Dedifferentiated amniotic fluid mesenchymal stem cell (primary cell): ENCODE results near the gene CGGBP1.

Source experiments
- DNase-seq: peaks from one replicate; pipeline ENCODE4 v3.0.0-alpha.2; 2016; ENCODE audit errors: extremely low spot score

The CGGBP1 gene

DNA sequence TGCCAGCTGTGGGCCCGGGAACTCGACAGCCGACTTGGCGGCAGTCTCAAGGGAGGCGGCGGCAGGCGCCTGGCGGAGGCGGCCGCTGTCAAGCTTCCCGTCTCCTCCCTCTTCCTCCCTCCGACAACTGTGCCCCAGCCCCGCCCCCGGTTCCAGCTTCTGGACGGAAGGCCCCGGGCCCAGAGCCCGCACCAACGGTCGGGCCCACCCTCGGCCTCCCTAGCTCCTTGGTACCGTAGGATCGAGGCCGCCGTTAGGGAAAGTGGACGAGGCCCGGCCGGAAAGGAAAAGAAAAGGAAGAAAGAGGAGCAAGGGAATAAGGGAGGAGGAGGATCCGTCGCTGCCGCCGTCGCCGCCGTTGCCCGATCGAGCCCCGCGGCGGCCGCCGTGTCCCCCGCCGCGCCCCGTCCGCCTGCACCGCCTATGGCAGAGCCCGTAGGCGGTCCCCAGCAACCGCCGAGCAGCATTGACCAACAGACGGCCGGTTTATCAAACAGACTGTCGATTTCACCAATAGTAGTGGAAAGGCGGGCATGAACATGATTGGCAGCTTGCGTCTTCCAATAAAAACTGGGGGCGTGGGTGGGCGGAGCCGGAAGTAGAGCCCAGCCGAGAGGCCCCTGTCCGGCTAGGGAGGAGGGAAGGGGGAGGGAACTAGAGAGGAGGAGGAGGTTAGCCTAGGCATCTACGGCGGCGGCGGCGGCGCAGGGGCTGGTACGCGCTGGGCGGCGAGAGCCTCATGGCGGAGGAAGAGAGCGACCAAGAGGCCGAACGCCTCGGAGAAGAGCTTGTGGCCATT is at the start of gene CGGBP1, which contains the start of gene ZNF654:
TSS of gene CGGBP1 (minus strand) at position 425 of the 799 bp plus-strand sequence. CDS start 3,029 bp downstream, outside the sequence.
TSS of gene ZNF654 (plus strand) at position 675 of the 799 bp plus-strand sequence. CDS start at position 740, 65 bp downstream.
- DNase-seq: peak; percentile 99

DNA sequence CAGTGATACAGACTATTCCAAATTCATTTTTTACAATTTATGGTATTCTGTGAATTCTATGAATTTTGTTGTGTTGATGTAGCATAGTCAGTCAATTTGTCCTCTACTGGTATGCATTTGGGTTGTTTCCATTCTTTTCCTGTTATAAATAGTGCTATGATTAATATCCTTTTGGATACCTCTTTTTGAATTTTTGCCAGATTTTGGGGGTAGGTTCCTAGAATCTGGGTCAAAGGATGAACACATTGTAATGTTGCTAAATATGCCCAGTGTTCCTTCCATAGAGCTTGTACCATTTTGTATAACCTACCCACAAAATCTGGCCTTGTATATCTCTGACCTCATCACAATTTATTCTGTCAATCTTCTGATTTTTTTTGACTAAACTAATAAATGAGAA is 46.5 kb upstream of the CGGBP1 start:
- no peak for DNase-seq

GRCh38 chr3:88101142-88101541 is 42.3 kb upstream of the CGGBP1 start:
- peak; percentile 18 for DNase-seq

DNA sequence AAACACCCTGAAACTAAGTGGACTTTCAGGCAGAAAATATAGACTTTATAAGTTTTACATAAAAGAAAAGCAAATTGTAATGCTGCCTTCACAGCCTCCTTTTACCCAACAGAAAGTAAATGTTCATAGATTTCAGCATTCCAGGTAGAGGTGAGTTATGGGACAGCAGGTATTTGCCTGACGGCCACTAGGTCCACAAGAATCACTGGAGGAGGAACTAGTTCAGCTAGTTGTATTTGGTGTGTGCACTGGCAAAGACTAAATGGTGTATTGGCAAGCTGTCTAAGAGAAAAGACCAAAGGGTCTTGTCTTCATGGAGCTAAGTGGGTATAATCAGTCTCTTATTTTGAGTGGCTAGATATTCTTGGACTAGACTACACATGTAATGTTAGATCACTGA is 34.5 kb upstream of the CGGBP1 start:
- DNase-seq: no peak

- no peak for DNase-seq
These were observed 33.5 kb upstream of the CGGBP1 start for GRCh38 chr3:88092270-88092669.

- DNase-seq: no peak
These were observed 31.9 kb upstream of the CGGBP1 start for GRCh38 chr3:88090681-88091080.

GRCh38 chr3:88084097-88084501 is 25.3 kb upstream of the CGGBP1 start:
- no peak for DNase-seq

DNA sequence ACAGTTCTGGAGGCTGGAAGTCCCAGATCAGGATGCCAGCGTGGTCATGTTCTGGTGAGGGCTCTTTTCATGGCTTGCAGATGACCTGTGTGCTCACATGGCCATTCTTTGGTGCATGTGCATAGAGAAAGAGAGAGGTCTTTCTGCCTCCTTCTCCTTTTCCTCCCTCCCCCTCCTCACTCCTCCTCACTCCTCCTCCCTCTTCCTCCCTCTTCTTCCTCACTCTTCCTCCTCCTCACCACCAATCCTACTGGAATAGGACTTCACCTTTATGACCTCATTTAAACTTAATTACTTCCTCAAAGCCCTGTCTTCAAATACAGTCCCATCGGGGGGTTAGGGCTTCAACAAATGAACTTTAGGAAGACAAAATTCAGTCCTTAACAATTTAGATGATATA is 24.0 kb upstream of the CGGBP1 start:
- no peak for DNase-seq

DNA sequence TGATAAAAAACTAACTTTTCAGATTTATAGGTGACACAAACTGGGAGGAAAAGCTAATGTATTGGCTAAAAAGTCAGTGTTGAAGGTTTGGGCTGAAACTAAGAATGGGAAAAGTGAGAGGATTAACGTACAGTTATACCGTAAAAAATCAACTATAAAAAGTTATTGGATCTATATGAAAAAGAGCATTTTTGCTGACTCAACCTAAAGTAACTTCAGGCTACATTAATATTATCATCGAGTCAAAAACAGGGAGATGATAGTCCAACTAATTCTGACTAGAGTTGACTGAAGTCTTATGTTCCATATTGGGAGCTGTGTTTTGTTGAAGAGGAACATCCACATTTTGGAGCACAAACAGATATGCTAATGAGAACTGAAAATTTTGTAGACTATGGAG is 20.1 kb upstream of the CGGBP1 start:
- no peak for DNase-seq

DNA sequence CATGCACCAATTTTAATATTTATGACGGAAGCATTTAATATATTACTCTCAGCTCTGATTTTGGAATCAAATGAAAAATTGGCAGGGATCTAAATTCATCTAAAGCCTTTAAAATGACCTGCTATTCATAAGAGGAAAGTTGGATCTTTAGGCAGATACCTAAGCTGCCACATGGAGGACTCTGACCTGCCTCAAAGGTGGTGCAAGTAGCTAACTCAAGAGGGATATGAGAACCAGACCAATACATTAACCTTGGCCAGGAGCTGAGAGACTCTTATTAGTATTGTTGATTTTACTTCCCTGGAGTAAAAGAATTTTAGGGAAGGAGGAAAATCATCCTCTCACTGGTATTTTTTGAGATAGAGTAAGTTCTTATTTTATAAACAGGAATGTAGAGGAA is 17.9 kb upstream of the CGGBP1 start:
- no peak for DNase-seq

DNA sequence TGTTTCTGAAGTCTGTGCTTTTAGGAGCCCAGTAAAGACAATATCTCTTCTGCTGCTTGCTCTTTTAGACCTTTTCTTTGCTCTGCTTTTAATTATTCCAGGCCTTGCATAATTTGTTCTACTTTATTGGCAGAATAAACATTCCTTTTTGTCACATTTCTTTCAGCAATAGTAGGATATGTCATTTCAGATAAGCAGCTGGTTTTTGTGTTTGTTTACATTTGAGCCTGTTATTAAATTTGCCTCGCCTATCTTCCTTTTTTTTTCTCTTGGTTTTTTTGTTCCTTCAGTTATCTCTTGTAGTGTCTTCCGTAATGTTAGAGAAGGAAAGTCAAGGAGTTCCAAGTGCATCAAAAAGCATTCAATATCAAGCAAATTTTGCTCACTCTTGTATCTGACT is 16.7 kb upstream of the CGGBP1 start:
- DNase-seq: no peak

DNA sequence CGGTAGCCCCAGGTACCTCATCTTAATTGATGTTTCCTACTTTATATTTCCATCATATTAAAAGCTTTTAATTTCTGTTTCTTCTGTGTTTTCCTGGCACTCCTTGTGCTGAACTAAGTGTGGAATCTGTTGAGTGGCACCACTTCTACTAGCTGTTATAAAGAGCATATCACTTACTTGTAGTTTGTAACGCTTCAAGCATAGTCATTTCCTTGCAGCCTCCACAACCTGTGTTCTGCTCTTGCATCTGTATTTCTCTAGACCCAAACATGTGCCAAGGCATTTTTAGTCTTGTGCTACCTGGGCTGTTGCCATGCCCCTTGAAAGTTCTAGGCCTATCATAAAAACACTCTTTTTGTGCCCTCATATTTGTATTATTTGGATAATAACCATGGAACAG is 16.3 kb upstream of the CGGBP1 start:
- DNase-seq: no peak

- DNase-seq: no peak
These were observed 2.9 kb upstream of the CGGBP1 start for GRCh38 chr3:88061746-88062145.

DNA sequence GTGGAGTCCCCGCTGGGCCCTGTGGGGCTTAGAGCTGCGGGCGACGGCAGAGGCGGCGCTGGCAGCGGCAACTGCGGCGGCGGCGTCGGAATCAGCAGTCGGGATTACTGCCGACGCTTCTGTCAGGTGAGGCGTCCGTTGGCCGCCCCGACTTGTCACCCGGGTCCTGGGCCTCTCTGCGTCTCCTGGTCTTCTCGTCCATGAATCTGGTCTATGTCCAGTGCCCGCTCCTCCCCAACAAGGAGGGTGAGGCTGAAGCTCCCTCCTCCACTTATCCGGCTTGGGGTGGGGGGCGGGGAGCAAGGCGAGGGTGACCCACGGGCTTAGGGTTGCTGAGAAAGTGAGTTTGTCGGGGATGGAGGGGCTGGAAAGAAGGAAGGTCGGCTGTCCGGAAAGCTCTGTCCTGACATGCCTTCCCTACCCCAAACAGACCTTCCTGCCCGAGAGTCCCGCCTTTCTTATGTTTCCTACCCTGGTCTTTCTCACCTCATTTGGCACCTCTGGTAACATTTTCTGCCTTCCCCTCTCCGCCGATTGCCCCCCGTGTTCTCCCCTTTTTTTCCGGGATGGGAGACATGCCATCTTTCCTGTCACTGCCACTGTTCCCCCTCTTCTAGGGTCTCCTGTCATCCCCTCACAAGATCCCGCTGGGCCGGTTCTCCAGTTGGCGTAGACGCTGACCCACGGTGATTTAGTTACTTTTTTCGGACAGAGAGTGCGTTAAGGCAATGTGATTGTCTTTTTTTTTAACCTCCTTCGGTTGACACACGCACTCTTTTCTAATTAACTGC is 770 bp upstream of the CGGBP1 start:
- DNase-seq: peak; percentile 27

GRCh38 chr3:88058306-88058580 is 562 bp downstream of the CGGBP1 start:
- DNase-seq: no peak

GRCh38 chr3:88057630-88058305 is 1.0 kb downstream of the CGGBP1 start:
- DNase-seq: no peak

DNA sequence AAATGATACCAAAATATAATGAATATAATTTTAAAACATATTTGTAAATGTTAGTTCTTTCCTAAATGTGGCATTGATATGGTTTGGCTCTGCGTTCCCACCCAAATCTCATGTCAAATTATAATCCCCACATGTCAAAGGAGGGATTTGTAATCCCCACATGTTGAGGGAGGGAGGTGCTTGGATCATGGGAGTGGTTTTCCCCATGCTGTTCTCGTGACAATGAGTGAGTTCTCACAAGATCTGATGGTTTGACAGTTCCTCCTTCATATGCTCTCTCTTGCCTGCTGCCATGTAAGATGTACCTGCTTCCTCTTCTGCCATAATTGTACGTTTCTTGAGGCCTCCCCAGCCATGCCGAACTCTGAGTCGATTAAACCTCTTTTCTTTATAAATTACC is 12.0 kb downstream of the CGGBP1 start:
- DNase-seq: no peak

DNA sequence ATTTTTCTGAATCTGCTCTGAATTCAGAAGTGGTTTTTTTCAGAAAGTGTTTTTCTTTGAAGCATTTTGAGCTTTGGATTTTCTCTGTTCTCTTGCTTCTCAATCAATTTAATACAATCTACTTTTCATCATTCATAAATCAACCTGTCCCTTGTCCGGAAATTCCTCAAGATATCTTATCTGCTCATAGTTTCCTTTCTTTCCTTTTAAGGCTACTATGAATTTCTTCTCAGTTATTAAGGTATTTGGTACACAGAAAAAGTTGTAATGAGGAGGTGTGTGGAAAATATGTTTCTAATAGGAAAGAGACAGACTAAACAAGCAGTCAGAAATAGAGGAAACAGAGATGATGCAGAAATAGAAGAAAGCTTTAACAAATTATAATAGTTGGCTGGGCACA is 14.4 kb downstream of the CGGBP1 start:
- no peak for DNase-seq

DNA sequence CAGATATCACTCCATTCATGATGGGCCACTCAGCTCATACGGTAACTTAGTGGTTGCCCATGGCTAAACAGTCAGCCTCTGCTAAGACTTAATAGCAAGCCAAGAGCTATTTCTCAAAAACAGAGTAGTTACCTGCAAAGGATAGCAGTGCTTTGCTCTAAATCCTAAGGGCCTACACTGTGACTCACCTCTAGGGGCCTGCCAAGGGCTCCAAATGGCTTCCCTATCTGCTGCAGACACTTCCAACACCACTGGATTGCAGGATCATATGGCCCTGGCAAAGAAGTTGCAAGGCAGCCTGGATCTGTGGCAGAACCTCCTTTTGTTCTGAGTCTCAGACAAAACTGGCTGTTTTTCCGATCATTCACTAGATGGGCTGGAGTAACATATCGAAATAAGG is 17.8 kb downstream of the CGGBP1 start:
- DNase-seq: no peak

- DNase-seq: no peak
These were observed 18.3 kb downstream of the CGGBP1 start for GRCh38 chr3:88040529-88040928.

GRCh38 chr3:88038566-88038965 is 20.2 kb downstream of the CGGBP1 start:
- DNase-seq: no peak

DNA sequence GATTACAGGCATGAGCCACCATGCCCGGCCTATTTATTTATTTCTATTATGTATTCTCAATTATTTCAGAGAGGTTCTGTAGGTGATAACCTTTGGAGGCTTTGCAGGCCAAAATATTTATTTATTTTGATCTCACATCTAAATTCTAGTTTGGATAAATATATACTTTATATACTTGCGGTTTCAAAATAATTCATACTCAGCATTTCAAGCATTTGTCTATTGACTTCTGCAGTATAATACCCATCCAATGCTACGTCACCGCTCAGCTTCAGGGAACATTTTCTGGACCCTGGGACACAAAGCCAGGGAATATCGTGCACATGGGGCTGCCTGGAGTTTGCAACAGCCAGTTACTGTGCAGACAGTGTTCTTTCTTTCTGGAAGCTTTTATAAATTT is 22.6 kb downstream of the CGGBP1 start:
- no peak for DNase-seq
